Astrocyte of the cerebellum (primary cell): ENCODE results near the gene ROPN1L.

ENCODE experiments used
- DNase-seq: peaks from one replicate; pipeline ENCODE4 v3.0.0-alpha.2; 2011; ENCODE audit warnings: low read depth
- H3K4me3 ChIP-seq: 2 replicates; pipeline ENCODE4 v1.5.1; 2011; ENCODE audit warnings: mild to moderate bottlenecking, low read depth, low read length, moderate library complexity
- CTCF ChIP-seq: IDR thresholded peaks from 2 replicates; pipeline ENCODE4 v1.5.1; 2012; ENCODE audit warnings: low read length, low read depth, moderate library complexity, mild to moderate bottlenecking; ENCODE audit errors: missing control alignments
- in situ Hi-C: cut with HindIII; loops from 2 replicates; pipeline ENCODE4 v1.10.0; 2017; ENCODE audit warnings: low sequenced_read_pairs

The ROPN1L gene

GRCh38 chr5:10439692-10440091, 2.0 kb upstream of the ROPN1L start:
- DNase-seq = no peak
- TF ChIP-seq CTCF = no peak
- H3K4me3 ChIP-seq = no peak overlapping the region
- in situ Hi-C loops = no loop called here

- no peak for TF ChIP-seq CTCF
- peak overlapping the region; percentile 50 for H3K4me3 ChIP-seq
- DNase-seq = no peak
- in situ Hi-C loops = no loop called here
These were observed 1.2 kb upstream of the ROPN1L start for GRCh38 chr5:10440367-10440990.

GRCh38 chr5:10441992-10442435, 335 bp downstream of the ROPN1L start:
- in situ Hi-C loops = no loop called here
- H3K4me3 ChIP-seq = peak overlapping the region; percentile 50
- no peak for TF ChIP-seq CTCF
- no peak for DNase-seq

- in situ Hi-C loops = no loop called here
- no peak overlapping the region for H3K4me3 ChIP-seq
- DNase-seq = no peak
- no peak for TF ChIP-seq CTCF
These were observed 897 bp downstream of the ROPN1L start for GRCh38 chr5:10442576-10442975.

GRCh38 chr5:10445352-10445751, 3.7 kb downstream of the ROPN1L start:
- H3K4me3 ChIP-seq = no peak overlapping the region
- DNase-seq = no peak
- in situ Hi-C loops = no loop called here
- TF ChIP-seq CTCF = no peak

GRCh38 chr5:10446490-10446889, 4.8 kb downstream of the ROPN1L start:
- no peak for DNase-seq
- TF ChIP-seq CTCF = no peak
- H3K4me3 ChIP-seq = no peak overlapping the region
- in situ Hi-C loops = no loop called here
